NCI-H748 (cell line): ENCODE measurements around the gene UBE4A.

Experiments
- DNase-seq: peaks from one replicate; lab custom pipeline; 2025; ENCODE audit not compliant: unreplicated experiment; lab: John Stamatoyannopoulos, UW

The UBE4A gene

GRCh38 chr11:118341815-118342489 lies 17.4 kb upstream of the UBE4A start:
- DNase-seq, result no peak

GRCh38 chr11:118342503-118343161 lies 16.8 kb upstream of the UBE4A start, which contains the start of gene CD3D:
Gene CD3D, minus strand, starts transcription at chr11:118342705. Its CDS starts 98 bp downstream, at chr11:118342607.
- DNase-seq, result no peak

- no peak for DNase-seq
Observed at GRCh38 chr11:118343248-118343647, 16.2 kb upstream of the UBE4A start.

GRCh38 chr11:118343981-118344515 lies 15.4 kb upstream of the UBE4A start, which contains the start of gene CD3G:
Gene CD3G, plus strand, starts transcription at chr11:118344344. Its CDS starts 80 bp downstream, at chr11:118344424.
- no peak for DNase-seq

GRCh38 chr11:118349475-118349874 lies 9.9 kb upstream of the UBE4A start:
- DNase-seq, result no peak

GRCh38 chr11:118353084-118353710 lies 6.2 kb upstream of the UBE4A start:
- peak; percentile 2 for DNase-seq

GRCh38 chr11:118358071-118358470 lies 1.3 kb upstream of the UBE4A start:
- DNase-seq, result no peak

GRCh38 chr11:118364956-118365615 lies 5.7 kb downstream of the UBE4A start:
- DNase-seq, result no peak

GRCh38 chr11:118366287-118366686 lies 6.9 kb downstream of the UBE4A start:
- no peak for DNase-seq

- no peak for DNase-seq
Observed at GRCh38 chr11:118370774-118371173, 11.4 kb downstream of the UBE4A start.

- DNase-seq, result no peak
Observed at GRCh38 chr11:118373263-118373662, 13.9 kb downstream of the UBE4A start.

GRCh38 chr11:118373871-118374270 lies 14.5 kb downstream of the UBE4A start:
- DNase-seq, result no peak

GRCh38 chr11:118374729-118375128 lies 15.3 kb downstream of the UBE4A start:
- DNase-seq, result no peak

GRCh38 chr11:118375978-118376377 lies 16.6 kb downstream of the UBE4A start:
- DNase-seq, result no peak

- DNase-seq, result no peak
Observed at GRCh38 chr11:118379497-118379896, 20.1 kb downstream of the UBE4A start.

GRCh38 chr11:118380571-118380970 lies 21.2 kb downstream of the UBE4A start:
- DNase-seq, result no peak

GRCh38 chr11:118382954-118383353 lies 23.6 kb downstream of the UBE4A start:
- DNase-seq, result no peak

- DNase-seq, result no peak
Observed at GRCh38 chr11:118383657-118384056, 24.3 kb downstream of the UBE4A start.

- DNase-seq, result no peak
Observed at GRCh38 chr11:118396097-118396501, 36.7 kb downstream of the UBE4A start.

- DNase-seq, result no peak
Observed at GRCh38 chr11:118397448-118397847, 38.0 kb downstream of the UBE4A start.
